CD14-positive monocyte (primary cell): Measurements from ENCODE around the gene ZSCAN2. TPM values are rescaled to one million over a fixed set of nuclear protein-coding genes. Genes with fewer than 3 reads are reported as not detected.
A peak's percentile ranks its signal among the peaks of the same experiment; 100 is the strongest.

ENCODE experiments used
- DNase-seq, 3 donors: peaks; one replicate each; pipeline ENCODE4 v3.0.0-alpha.2; 2011 to 2022
- H2AFZ ChIP-seq: 2 replicates; pipeline ENCODE4 v1.6.0; 2012; ENCODE audit warnings: mild to moderate bottlenecking, low read depth, low read length, inconsistent platforms; ENCODE audit not compliant: insufficient read depth, poor library complexity, severe bottlenecking
- H3K27ac ChIP-seq, 2 donors: 1 replicate in 1 of 2; 2 replicates in 1 of 2; pipeline ENCODE4 v1.5.1; 2012 to 2013; ENCODE audit warnings: low read length in 2 of 2, control low read depth in 1 of 2, inconsistent platforms in 1 of 2, low read depth in 1 of 2, mild to moderate bottlenecking in 1 of 2
- H3K27me3 ChIP-seq, 2 donors: one replicate each; pipeline versions ENCODE4 v1.6.0 to v1.6.1; 2011 to 2013; ENCODE audit warnings: low read length in 2 of 2; ENCODE audit not compliant: control insufficient read depth in 2 of 2, insufficient read depth in 2 of 2
- H3K36me3 ChIP-seq, 2 donors: replicated peaks in 1 of 2; 1 replicate in 1 of 2; 2 replicates in 1 of 2; pipeline versions ENCODE4 v1.5.1 to v1.6.1; 2012 to 2013; ENCODE audit warnings: low read length in 2 of 2, control low read depth in 1 of 2, inconsistent platforms in 1 of 2, mild to moderate bottlenecking in 1 of 2; ENCODE audit not compliant: insufficient read depth in 2 of 2, control insufficient read depth in 1 of 2
- H3K4me1 ChIP-seq, 2 donors: 1 replicate in 1 of 2; 2 replicates in 1 of 2; pipeline versions ENCODE4 v1.5.1 to v1.6.1; 2012 to 2013; ENCODE audit warnings: low read length in 2 of 2, control low read depth in 1 of 2, inconsistent platforms in 1 of 2, mild to moderate bottlenecking in 1 of 2, moderate library complexity in 1 of 2; ENCODE audit not compliant: insufficient read depth in 2 of 2, control insufficient read depth in 1 of 2
- H3K4me2 ChIP-seq: replicated peaks from 2 replicates; pipeline ENCODE3; 2012; ENCODE audit warnings: low read length, moderate library complexity, mild to moderate bottlenecking; ENCODE audit not compliant: poor library complexity, severe bottlenecking; ENCODE audit errors: extremely low read depth
- H3K4me3 ChIP-seq, 3 experiments: fragments of 200-600 bp in 1 of 3; sonication (generic) in 1 of 3; replicated peaks in 1 of 3; 1 replicate in 2 of 3; 2 replicates in 1 of 3; pipeline ENCODE4 v1.5.1; 2011 to 2013; ENCODE audit warnings: low read length in 3 of 3, mild to moderate bottlenecking in 3 of 3, control low read depth in 2 of 3, low read depth in 2 of 3, inconsistent platforms in 1 of 3, moderate library complexity in 1 of 3
- H3K79me2 ChIP-seq: 2 replicates; pipeline ENCODE4 v1.6.0; 2012; ENCODE audit warnings: mild to moderate bottlenecking, control low read depth, inconsistent platforms, low read length, moderate library complexity; ENCODE audit not compliant: insufficient read depth
- H3K9ac ChIP-seq: 2 replicates; pipeline ENCODE4 v1.6.0; 2017; ENCODE audit warnings: low read length, mild to moderate bottlenecking; ENCODE audit not compliant: insufficient read depth, poor library complexity, severe bottlenecking
- H3K9me3 ChIP-seq, 2 donors: replicated peaks in 1 of 2; 1 replicate in 1 of 2; 2 replicates in 1 of 2; pipeline versions ENCODE4 v1.5.1 to v1.6.1; 2012 to 2013; ENCODE audit warnings: low read length in 2 of 2, control low read depth in 1 of 2; ENCODE audit not compliant: control insufficient read depth in 1 of 2, insufficient read depth in 1 of 2
- H4K20me1 ChIP-seq: 2 replicates; pipeline ENCODE4 v1.6.0; 2012; ENCODE audit warnings: mild to moderate bottlenecking, low read length, control low read depth, moderate library complexity; ENCODE audit not compliant: insufficient read depth
- H3K27ac Mint-ChIP-seq, 7 donors: one replicate each; pipeline ENCODE4 v1.8.0; 2020; ENCODE audit warnings: mild to moderate bottlenecking in 7 of 7, mixed read lengths in 7 of 7, moderate library complexity in 6 of 7, inconsistent platforms in 2 of 7
- H3K27me3 Mint-ChIP-seq, 3 donors: one replicate each; pipeline ENCODE4 v1.8.0; 2021 to 2022; ENCODE audit warnings: low read depth in 3 of 3, mild to moderate bottlenecking in 3 of 3, mixed read lengths in 3 of 3, moderate library complexity in 3 of 3, inconsistent platforms in 1 of 3
- H3K36me3 Mint-ChIP-seq, 2 donors: one replicate each; pipeline ENCODE4 v1.8.0; 2020; ENCODE audit warnings: mixed read lengths in 2 of 2, inconsistent platforms in 1 of 2, mild to moderate bottlenecking in 1 of 2
- H3K4me1 Mint-ChIP-seq: one replicate; pipeline ENCODE4 v1.8.0; 2020; ENCODE audit warnings: mild to moderate bottlenecking, mixed read lengths
- H3K4me3 Mint-ChIP-seq, 2 donors: one replicate each; pipeline ENCODE4 v1.8.0; 2020; ENCODE audit warnings: mild to moderate bottlenecking in 2 of 2, mixed read lengths in 2 of 2, moderate library complexity in 1 of 2
- H3K9me3 Mint-ChIP-seq, 7 donors: one replicate each; pipeline ENCODE4 v1.8.0; 2020 to 2022; ENCODE audit warnings: mixed read lengths in 7 of 7, mild to moderate bottlenecking in 6 of 7, moderate library complexity in 6 of 7, inconsistent platforms in 2 of 7
- WGBS: methylation state at CpG from one replicate; pipeline ENCODE4 v1.1.5; 2013; ENCODE audit warnings: missing lambda C conversion rate; ENCODE audit not compliant: insufficient coverage; 5-methylcytosine and 5-hydroxymethylcytosine counted together
- intact Hi-C, 2 donors: fragments of 100-400 bp; cut with micrococcal nuclease; formaldehyde crosslinking; loops; one replicate each; pipeline versions ENCODE4 v1.15.0 to v1.15.1; 2023
- polyA plus RNA-seq, 3 donors: library from polyadenylated mRNA; depleted of rRNA in 1 of 3; unstranded in 2 of 3; stranded (reverse) in 1 of 3; fragments of 300-500 nt in 2 of 3; fragments of >200 nt in 1 of 3; fragmentation: Illumina TruSeq in 2 of 3; gene quantifications; 1 replicate in 2 of 3; 2 replicates in 1 of 3; pipeline ENCODE4 v1.2.3, GENCODE V29; 2012 to 2021
- TF ChIP-seq, protein P1 (sequence below): fragments of 200-600 bp; IDR thresholded peaks from one replicate; pipeline ENCODE4 v1.8.0; 2022; ENCODE audit warnings: antibody characterized with exemption, mild to moderate bottlenecking

Gene ZSCAN2
- polyA plus RNA-seq, 3 donors = 1.7 to 6.1 (median 3.4) TPM

DNA sequence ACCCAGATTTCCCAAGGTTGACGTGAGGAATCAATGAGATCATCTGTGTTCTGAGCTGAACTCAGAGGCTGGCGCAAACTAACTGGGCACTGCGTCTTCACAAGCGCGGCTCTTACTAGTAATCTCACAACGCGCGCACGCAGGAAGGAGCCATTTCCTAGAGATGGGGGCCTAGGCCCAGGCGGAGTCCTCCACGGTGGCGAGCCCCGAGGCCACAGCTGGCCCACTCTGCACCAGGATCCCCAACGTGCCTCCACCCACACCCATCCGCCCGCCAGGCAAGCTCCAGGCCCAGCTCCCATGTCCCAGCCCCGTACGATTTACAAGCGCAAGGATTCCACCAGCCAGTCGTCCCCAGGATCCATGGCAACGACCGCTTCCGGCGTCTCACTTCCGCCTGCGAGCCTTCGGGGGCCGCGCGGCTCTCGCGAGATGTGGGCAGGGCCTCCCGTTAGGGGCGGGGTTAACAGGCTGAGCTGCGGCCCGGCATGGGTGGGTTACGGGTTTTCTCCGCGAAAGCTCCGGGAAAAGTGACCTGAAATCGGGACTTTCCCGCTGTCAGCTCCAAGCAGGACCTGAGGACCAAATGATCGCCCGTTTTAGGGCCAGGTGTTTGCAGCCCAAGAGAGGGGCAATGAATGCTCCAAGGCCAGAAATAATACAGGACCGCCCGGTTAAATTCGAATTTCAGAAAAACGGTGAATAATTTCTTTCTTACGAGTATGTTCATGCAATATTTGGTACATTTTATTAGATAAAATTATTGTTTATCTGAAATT is 53.3 kb downstream of the ZSCAN2 start, which contains the start of gene WDR73:
WDR73 (minus strand) TSS at position 374 of the 779 bp plus-strand sequence; CDS start at position 365, 9 bp downstream.
- H3K9me3 Mint-ChIP-seq = peaks cover 0 to 1% (median 0%) of the 10 kb centered on the region in 7 donors
- intact Hi-C loops = loop anchor here in 1 of 2 donors (2.0 to 10.0 kb wide), 3 partner anchors 23 to 61 kb away; partner anchors contain the start of genes SEC11A and ZSCAN2
- DNase-seq = peak; percentile 90 to 93 (median 91)
- Histone ChIP-seq H3K9me3 (no peaks in the 10 kb centered on the region), H3K4me1 (peaks cover 31 to 38% of the 10 kb centered on the region in 2 donors), H3K27ac (peak within 1 kb of the TSS; percentile 69 to 88), H4K20me1 (peaks cover 5% of the 10 kb centered on the region), H3K4me3 (peak within 1 kb of the TSS; percentile 69 to 94 (median 83)), H3K79me2 (peaks cover 12% of the 10 kb centered on the region), H3K27me3 (no peaks in the 10 kb centered on the region), H3K4me2 (peak within 1 kb of the TSS; percentile 87), H3K9ac (peak within 1 kb of the TSS; percentile 74), H3K36me3 (peaks cover 11 to 37% of the 10 kb centered on the region in 2 donors), H2AFZ (peak within 1 kb of the TSS; percentile 90)
- H3K4me1 Mint-ChIP-seq = peaks cover 39% of the 10 kb centered on the region
- H3K36me3 Mint-ChIP-seq = peaks cover 21 to 36% of the 10 kb centered on the region in 2 donors
- H3K27me3 Mint-ChIP-seq = peaks cover 0 to 8% (median 6%) of the 10 kb centered on the region in 3 donors
- H3K27ac Mint-ChIP-seq = peak within 1 kb of the TSS; percentile 93 to 98 (median 97)
- TF ChIP-seq, protein P1, sequence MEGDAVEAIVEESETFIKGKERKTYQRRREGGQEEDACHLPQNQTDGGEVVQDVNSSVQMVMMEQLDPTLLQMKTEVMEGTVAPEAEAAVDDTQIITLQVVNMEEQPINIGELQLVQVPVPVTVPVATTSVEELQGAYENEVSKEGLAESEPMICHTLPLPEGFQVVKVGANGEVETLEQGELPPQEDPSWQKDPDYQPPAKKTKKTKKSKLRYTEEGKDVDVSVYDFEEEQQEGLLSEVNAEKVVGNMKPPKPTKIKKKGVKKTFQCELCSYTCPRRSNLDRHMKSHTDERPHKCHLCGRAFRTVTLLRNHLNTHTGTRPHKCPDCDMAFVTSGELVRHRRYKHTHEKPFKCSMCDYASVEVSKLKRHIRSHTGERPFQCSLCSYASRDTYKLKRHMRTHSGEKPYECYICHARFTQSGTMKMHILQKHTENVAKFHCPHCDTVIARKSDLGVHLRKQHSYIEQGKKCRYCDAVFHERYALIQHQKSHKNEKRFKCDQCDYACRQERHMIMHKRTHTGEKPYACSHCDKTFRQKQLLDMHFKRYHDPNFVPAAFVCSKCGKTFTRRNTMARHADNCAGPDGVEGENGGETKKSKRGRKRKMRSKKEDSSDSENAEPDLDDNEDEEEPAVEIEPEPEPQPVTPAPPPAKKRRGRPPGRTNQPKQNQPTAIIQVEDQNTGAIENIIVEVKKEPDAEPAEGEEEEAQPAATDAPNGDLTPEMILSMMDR = no peak
- 0% methylated on average over 48 of the region's 49 CpGs for WGBS
- peak within 1 kb of the TSS; percentile 98 to 99 for H3K4me3 Mint-ChIP-seq

DNA sequence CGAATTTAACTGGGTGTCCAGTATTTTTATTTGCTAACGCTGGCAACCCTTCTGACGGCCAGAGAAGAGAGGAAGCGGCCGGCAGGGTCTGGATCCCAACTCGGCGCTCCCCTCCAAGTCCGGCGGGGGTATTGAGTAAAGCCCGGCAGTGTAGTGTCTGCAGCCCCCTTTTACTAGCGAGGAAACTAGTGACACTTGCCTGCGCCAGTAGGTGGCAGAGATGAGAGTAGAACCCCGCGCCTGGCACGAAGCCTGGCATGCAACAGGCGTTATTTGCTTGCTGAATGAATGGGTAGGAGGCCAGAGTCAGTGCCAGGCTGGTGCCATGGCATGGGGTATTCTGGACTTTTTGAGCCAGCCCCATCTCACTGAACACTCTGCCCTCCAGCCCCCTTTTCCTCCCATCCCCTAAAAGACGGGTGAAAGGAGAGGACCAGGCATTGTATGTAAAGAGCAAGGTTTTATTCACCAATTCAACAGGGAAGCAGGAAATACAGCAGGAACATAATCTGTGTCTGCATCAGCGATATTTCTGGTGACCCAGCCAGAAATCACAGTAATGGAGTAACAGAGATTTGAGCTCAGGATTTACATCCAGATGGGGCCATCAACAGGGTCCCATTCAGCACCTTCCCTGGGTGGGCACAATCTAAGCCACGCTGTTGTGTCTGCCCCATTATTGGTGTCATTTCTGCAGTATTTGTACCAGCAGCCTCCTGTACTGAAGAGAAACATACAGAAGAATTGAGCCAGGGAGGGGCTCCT is 54.1 kb downstream of the ZSCAN2 start:
- peak overlapping the region; percentile 69 to 94 (median 83) for H3K4me3 ChIP-seq
- peaks cover 8 to 31% of the 10 kb centered on the region in 2 donors for H3K36me3 ChIP-seq
- Mint-ChIP-seq H3K4me1 (peaks cover 42% of the 10 kb centered on the region), H3K4me3 (peak overlapping the region; percentile 98 to 99), H3K9me3 (peaks cover 0 to 1% (median 0%) of the 10 kb centered on the region in 7 donors), H3K36me3 (peaks cover 18 to 31% of the 10 kb centered on the region in 2 donors), H3K27me3 (peaks cover 0 to 8% (median 6%) of the 10 kb centered on the region in 3 donors), H3K27ac (peak overlapping the region; percentile 37 to 98 (median 87))
- no peaks in the 10 kb centered on the region for H3K27me3 ChIP-seq
- 8% methylated on average over 13 of the region's 19 CpGs for whole genome bisulfite sequencing
- peaks cover 31 to 39% of the 10 kb centered on the region in 2 donors for H3K4me1 ChIP-seq
- H3K9me3 ChIP-seq = no peaks in the 10 kb centered on the region
- peaks cover 11% of the 10 kb centered on the region for H4K20me1 ChIP-seq
- H3K9ac ChIP-seq = peak overlapping the region; percentile 74
- TF ChIP-seq, protein P1 = peak; percentile 79
- peak; percentile 55 to 70 (median 64) for DNase-seq
- peak overlapping the region; percentile 69 to 88 for H3K27ac ChIP-seq
- intact Hi-C loops = loop anchor here (2.0 to 10.0 kb wide), 6 partner anchors 24 to 117 kb away; partner anchors contain the start of genes SEC11A (in 1 of the 2), ZNF592 (in 1 of the 2) and ZSCAN2 (in 1 of the 2)
- peak overlapping the region; percentile 87 for H3K4me2 ChIP-seq
- peak overlapping the region; percentile 90 for H2AFZ ChIP-seq
- peaks cover 12% of the 10 kb centered on the region for H3K79me2 ChIP-seq
